ENCODE data around the gene NUP98. TPM values are rescaled to one million over a fixed set of nuclear protein-coding genes. Genes with fewer than 3 reads are reported as not detected.

NUP98 gene
- total RNA-seq, 4 donors from 2014 or later: 73.8 to 205 (median 110) TPM

- DNase-seq (ENCODE audit: low spot score) (no peak), ATAC-seq (ENCODE audit: low FRiP score) (no peak)
- TF ChIP-seq, protein P1, sequence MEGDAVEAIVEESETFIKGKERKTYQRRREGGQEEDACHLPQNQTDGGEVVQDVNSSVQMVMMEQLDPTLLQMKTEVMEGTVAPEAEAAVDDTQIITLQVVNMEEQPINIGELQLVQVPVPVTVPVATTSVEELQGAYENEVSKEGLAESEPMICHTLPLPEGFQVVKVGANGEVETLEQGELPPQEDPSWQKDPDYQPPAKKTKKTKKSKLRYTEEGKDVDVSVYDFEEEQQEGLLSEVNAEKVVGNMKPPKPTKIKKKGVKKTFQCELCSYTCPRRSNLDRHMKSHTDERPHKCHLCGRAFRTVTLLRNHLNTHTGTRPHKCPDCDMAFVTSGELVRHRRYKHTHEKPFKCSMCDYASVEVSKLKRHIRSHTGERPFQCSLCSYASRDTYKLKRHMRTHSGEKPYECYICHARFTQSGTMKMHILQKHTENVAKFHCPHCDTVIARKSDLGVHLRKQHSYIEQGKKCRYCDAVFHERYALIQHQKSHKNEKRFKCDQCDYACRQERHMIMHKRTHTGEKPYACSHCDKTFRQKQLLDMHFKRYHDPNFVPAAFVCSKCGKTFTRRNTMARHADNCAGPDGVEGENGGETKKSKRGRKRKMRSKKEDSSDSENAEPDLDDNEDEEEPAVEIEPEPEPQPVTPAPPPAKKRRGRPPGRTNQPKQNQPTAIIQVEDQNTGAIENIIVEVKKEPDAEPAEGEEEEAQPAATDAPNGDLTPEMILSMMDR (IDR thresholded peaks at IDR 0.05): no peak
Observed at GRCh38 chr11:3802011-3802790, 4.8 kb upstream of the NUP98 start.

DNA sequence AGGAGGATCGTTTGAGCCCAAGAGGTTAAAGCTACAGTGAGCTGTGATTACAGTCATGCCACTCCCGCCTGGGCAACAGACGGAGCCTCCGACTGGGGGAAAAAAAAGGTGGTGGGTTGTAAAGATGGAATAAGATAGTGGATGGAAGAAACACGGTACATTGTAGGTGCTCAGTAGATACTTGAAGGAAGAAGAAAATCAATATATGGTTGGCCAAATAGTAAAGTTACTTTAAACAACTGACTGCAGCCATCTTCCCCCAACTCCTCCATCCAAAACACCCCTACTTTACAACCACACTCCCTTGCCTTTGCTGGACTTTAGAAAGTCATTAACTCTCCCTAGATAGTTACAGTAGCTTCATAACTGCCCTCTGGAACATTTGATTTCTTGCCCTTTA lies 2.5 kb upstream of the NUP98 start:
- no peak for ATAC-seq (ENCODE audit: low FRiP score)
- DNase-seq (ENCODE audit: low spot score): no peak

GRCh38 chr11:3799143-3799542 lies 1.8 kb upstream of the NUP98 start:
- DNase-seq (ENCODE audit: low spot score) (no peak), ATAC-seq (ENCODE audit: low FRiP score) (no peak)
- TF ChIP-seq, protein P1 (IDR thresholded peaks at IDR 0.05): no peak

More for the DNA sequence above, 2.5 kb upstream of the NUP98 start:
- TF ChIP-seq, protein P1 (IDR thresholded peaks at IDR 0.05): no peak

DNA sequence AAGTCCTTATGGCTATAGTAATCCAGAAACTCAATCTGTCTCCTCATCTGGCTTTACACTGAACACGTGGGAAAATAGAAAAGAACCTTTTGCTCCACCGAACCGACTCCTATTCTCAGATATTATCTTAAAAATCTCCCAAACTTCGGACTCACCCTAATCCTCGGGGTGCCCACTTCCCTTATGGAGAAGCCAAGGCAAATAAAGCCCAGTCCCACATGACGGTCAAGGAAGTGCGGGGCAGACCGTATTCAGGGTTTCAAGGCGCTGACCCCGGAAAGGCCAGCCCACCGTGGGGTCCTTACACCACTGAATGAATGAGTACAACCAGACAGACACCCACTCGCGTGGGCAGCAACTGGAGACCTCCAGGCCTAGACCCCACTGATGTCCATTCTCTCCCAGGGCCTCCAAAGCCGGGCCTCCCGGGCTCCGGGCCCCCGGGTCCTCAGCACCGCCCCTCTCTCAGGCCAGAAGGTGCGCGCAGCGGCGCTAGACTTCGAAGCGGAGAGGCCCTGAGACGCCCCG lies 489 bp downstream of the NUP98 start:
- TF ChIP-seq, protein P1 (IDR thresholded peaks at IDR 0.05): no peak
- DNase-seq (ENCODE audit: low spot score) (no peak), ATAC-seq (ENCODE audit: low FRiP score) (peak; percentile 34)

GRCh38 chr11:3796346-3796745 lies 1.0 kb downstream of the NUP98 start:
- no peak for DNase-seq (ENCODE audit: low spot score)

GRCh38 chr11:3796002-3796311 lies 1.4 kb downstream of the NUP98 start:
- ATAC-seq (ENCODE audit: low FRiP score) (no peak), DNase-seq (ENCODE audit: low spot score) (no peak)
- TF ChIP-seq, protein P1 (IDR thresholded peaks at IDR 0.05): no peak

More at GRCh38 chr11:3796346-3796745, 1.0 kb downstream of the NUP98 start:
- no peak for ATAC-seq (ENCODE audit: low FRiP score)
- TF ChIP-seq, protein P1 (IDR thresholded peaks at IDR 0.05): no peak
